Skeletal muscle tissue (tissue), 4 donors: ENCODE results near the gene PTPRN2. TPM values are rescaled to one million over a fixed set of nuclear protein-coding genes. Genes with fewer than 3 reads are reported as not detected.

Experiments
- H3K27ac ChIP-seq: one replicate; pipeline ENCODE4 v1.7.0; 2013; ENCODE audit warnings: mild to moderate bottlenecking, low read depth, low read length, inconsistent platforms
- H3K27me3 ChIP-seq, 3 donors: one replicate each; pipeline ENCODE4 v1.7.0; 2013; ENCODE audit warnings: low read length in 3 of 3; ENCODE audit not compliant: control insufficient read depth in 3 of 3, insufficient read depth in 3 of 3
- H3K36me3 ChIP-seq, 3 donors: one replicate each; pipeline ENCODE4 v1.7.0; 2013; ENCODE audit warnings: low read length in 3 of 3; ENCODE audit not compliant: control insufficient read depth in 3 of 3, insufficient read depth in 3 of 3
- H3K4me1 ChIP-seq, 3 donors: one replicate each; pipeline ENCODE4 v1.7.0; 2013; ENCODE audit warnings: low read length in 3 of 3, mild to moderate bottlenecking in 3 of 3; ENCODE audit not compliant: control insufficient read depth in 3 of 3, insufficient read depth in 3 of 3
- H3K4me3 ChIP-seq, 3 donors: one replicate each; pipeline ENCODE4 v1.7.0; 2013; ENCODE audit warnings: low read length in 3 of 3
- H3K9ac ChIP-seq, 3 donors: one replicate each; pipeline ENCODE4 v1.7.0; 2013; ENCODE audit warnings: low read length in 3 of 3, mild to moderate bottlenecking in 3 of 3, moderate library complexity in 2 of 3, low read depth in 1 of 3
- H3K9me3 ChIP-seq, 3 donors: one replicate each; pipeline ENCODE4 v1.7.0; 2013; ENCODE audit warnings: low read length in 3 of 3; ENCODE audit not compliant: control insufficient read depth in 3 of 3
- total RNA-seq: library from RNA; depleted of rRNA; stranded (reverse); fragments of >200 nt; gene quantifications from one replicate; pipeline ENCODE4 v1.2.3, GENCODE V29; 2014
- donor health status: Osteomylitis.

PTPRN2 gene
- total RNA-seq, 1 donor from 2014 or later = 1.6 TPM

- Histone ChIP-seq H3K27ac (no peak overlapping the region), H3K4me3 (no peak overlapping the region), H3K4me1 (peaks cover 0 to 2% (median 0%) of the 10 kb centered on the region in 3 donors), H3K36me3 (no peaks in the 10 kb centered on the region), H3K27me3 (no peaks in the 10 kb centered on the region), H3K9ac (no peak overlapping the region), H3K9me3 (peaks cover 1 to 3% (median 3%) of the 10 kb centered on the region in 3 donors)
Observed at GRCh38 chr7:158237672-158238335, 349.8 kb downstream of the PTPRN2 start.

DNA sequence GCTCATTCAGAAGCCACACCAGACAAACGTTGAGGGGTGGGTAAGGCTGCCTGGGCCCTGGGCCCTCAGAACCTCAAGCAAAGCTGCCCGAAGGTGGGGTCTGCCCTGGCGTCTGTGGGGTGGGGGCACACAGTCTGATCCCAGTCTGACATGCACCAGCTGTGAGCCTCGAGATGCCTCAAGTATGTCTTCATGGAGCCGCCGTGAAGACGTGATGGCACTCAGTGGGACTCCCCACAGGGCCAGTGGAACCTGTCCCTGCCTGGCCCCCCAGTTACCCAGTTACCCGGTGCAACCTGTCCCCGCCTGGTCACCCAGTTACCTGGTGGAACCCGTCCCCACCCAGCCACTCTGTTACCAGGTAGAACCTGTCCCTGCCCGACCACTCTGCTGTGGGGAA lies 351.2 kb downstream of the PTPRN2 start:
- Histone ChIP-seq H3K9ac (no peak overlapping the region), H3K27me3 (no peaks in the 10 kb centered on the region), H3K4me1 (peaks cover 0 to 2% (median 0%) of the 10 kb centered on the region in 3 donors), H3K27ac (no peak overlapping the region), H3K36me3 (no peaks in the 10 kb centered on the region), H3K9me3 (peaks cover 1 to 3% (median 3%) of the 10 kb centered on the region in 3 donors), H3K4me3 (no peak overlapping the region)

GRCh38 chr7:158235862-158236261 lies 351.8 kb downstream of the PTPRN2 start:
- Histone ChIP-seq H3K9me3 (peaks cover 1 to 5% (median 3%) of the 10 kb centered on the region in 3 donors), H3K4me1 (peaks cover 0 to 2% (median 0%) of the 10 kb centered on the region in 3 donors), H3K27ac (no peak overlapping the region), H3K36me3 (no peaks in the 10 kb centered on the region), H3K4me3 (no peak overlapping the region), H3K27me3 (no peaks in the 10 kb centered on the region), H3K9ac (no peak overlapping the region)

DNA sequence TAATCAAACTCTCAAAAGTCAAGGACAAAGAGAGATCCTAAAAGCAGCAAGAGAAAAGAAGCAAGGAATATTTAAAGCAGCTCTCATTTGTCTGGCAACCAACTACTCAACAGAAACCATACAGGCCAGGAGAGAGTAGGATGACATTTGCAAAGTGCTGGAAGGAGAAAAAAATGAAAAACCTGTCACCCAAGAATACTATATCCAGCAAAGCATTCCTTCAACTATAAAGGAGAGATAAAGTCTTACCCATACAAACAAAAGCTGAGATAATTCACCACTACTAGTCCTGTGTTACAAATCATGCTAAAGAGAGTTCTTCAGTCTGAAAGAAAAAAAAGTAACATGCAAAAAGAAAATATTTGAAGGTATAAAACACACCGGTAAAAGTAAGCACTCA lies 357.7 kb downstream of the PTPRN2 start:
- peaks cover 0 to 2% (median 0%) of the 10 kb centered on the region in 3 donors for H3K27me3 ChIP-seq
- no peaks in the 10 kb centered on the region for H3K4me1 ChIP-seq
- H3K36me3 ChIP-seq = no peaks in the 10 kb centered on the region
- H3K9me3 ChIP-seq = peaks cover 0 to 11% (median 3%) of the 10 kb centered on the region in 3 donors
- H3K27ac ChIP-seq = no peak overlapping the region
- H3K4me3 ChIP-seq = no peak overlapping the region
- H3K9ac ChIP-seq = no peak overlapping the region

DNA sequence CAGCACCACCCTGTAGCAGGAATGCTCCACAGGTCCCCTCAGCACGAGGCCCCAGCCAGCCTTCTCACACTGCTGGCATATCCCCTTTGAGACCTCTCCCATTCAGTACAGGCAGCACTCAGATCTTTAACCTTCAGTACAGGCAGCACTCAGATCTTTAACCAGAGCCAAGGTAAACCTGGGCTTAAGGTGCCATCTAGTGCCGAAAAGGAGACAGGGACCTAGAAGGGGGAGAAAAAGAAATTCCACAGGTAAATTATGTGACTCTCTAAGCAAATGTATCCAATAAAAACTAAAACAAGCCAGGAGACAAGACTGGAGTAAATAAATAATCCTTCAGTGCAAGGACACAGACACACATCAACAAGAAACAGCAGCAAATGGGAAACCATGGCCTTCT lies 358.6 kb downstream of the PTPRN2 start:
- Histone ChIP-seq H3K36me3 (no peaks in the 10 kb centered on the region), H3K27me3 (peaks cover 0 to 2% (median 0%) of the 10 kb centered on the region in 3 donors), H3K9me3 (peaks cover 0 to 11% (median 3%) of the 10 kb centered on the region in 3 donors), H3K4me1 (no peaks in the 10 kb centered on the region), H3K27ac (no peak overlapping the region), H3K9ac (no peak overlapping the region), H3K4me3 (no peak overlapping the region)

- H3K4me3 ChIP-seq = no peak overlapping the region
- peaks cover 0 to 2% (median 0%) of the 10 kb centered on the region in 3 donors for H3K27me3 ChIP-seq
- no peak overlapping the region for H3K9ac ChIP-seq
- H3K27ac ChIP-seq = no peak overlapping the region
- no peaks in the 10 kb centered on the region for H3K36me3 ChIP-seq
- peaks cover 0 to 11% (median 3%) of the 10 kb centered on the region in 3 donors for H3K9me3 ChIP-seq
- H3K4me1 ChIP-seq = no peaks in the 10 kb centered on the region
Observed at GRCh38 chr7:158228131-158228530, 359.5 kb downstream of the PTPRN2 start.

- no peak overlapping the region for H3K9ac ChIP-seq
- no peaks in the 10 kb centered on the region for H3K4me1 ChIP-seq
- H3K36me3 ChIP-seq = no peaks in the 10 kb centered on the region
- no peak overlapping the region for H3K4me3 ChIP-seq
- H3K27ac ChIP-seq = no peak overlapping the region
- peaks cover 0 to 11% (median 3%) of the 10 kb centered on the region in 3 donors for H3K9me3 ChIP-seq
- peaks cover 0 to 2% (median 0%) of the 10 kb centered on the region in 3 donors for H3K27me3 ChIP-seq
Observed at GRCh38 chr7:158227258-158227984, 360.2 kb downstream of the PTPRN2 start.

GRCh38 chr7:158216198-158216597 lies 371.4 kb downstream of the PTPRN2 start:
- H3K4me3 ChIP-seq = no peak overlapping the region
- peaks cover 0 to 3% (median 2%) of the 10 kb centered on the region in 3 donors for H3K9me3 ChIP-seq
- H3K27ac ChIP-seq = no peak overlapping the region
- no peaks in the 10 kb centered on the region for H3K4me1 ChIP-seq
- no peak overlapping the region for H3K9ac ChIP-seq
- H3K36me3 ChIP-seq = no peaks in the 10 kb centered on the region
- H3K27me3 ChIP-seq = no peaks in the 10 kb centered on the region

- Histone ChIP-seq H3K27ac (no peak overlapping the region), H3K4me1 (no peaks in the 10 kb centered on the region), H3K4me3 (no peak overlapping the region), H3K9ac (no peak overlapping the region), H3K36me3 (no peaks in the 10 kb centered on the region), H3K9me3 (no peaks in the 10 kb centered on the region), H3K27me3 (peaks cover 0 to 2% (median 0%) of the 10 kb centered on the region in 3 donors)
Observed at GRCh38 chr7:158209435-158209834, 378.2 kb downstream of the PTPRN2 start.

DNA sequence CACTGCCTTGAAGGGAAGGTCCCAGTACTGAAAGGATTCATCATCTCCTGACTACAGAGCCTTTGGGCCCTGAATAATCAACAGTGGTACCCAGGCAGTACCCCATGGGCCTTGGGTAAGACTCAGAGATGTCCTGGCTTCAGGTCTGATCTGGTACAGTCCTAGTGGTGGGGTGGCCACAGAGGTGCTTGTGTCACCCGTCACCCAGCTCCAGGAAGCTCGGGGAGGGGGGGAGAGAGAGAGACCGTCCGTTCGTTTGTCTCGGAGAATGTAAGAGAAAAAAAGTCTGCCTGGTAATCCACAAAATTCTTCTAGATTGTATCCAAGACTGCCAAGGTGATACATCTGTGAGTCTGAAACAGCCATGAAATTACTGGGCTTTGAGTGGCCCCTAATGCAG lies 381.3 kb downstream of the PTPRN2 start:
- H3K27me3 ChIP-seq = peaks cover 0 to 10% (median 0%) of the 10 kb centered on the region in 3 donors
- H3K4me3 ChIP-seq = no peak overlapping the region
- no peaks in the 10 kb centered on the region for H3K36me3 ChIP-seq

More for the DNA sequence above, 381.3 kb downstream of the PTPRN2 start:
- Histone ChIP-seq H3K4me1 (no peaks in the 10 kb centered on the region), H3K9me3 (peaks cover 0 to 2% (median 0%) of the 10 kb centered on the region in 3 donors), H3K27ac (no peak overlapping the region), H3K9ac (no peak overlapping the region)
